NOMO-1 treated with DMSO at 0.1 percent for 48 hours (cell line): ENCODE results near the gene PSME2.

Experiments
- DNase-seq: peaks from one replicate; lab custom pipeline; 2025; ENCODE audit not compliant: unreplicated experiment; lab: John Stamatoyannopoulos, UW

The PSME2 gene

GRCh38 chr14:24179961-24180796 lies 33.8 kb upstream of the PSME2 start:
- DNase-seq, result no peak

- DNase-seq, result no peak
Observed at GRCh38 chr14:24179294-24179960, 33.0 kb upstream of the PSME2 start.

- no peak for DNase-seq
Observed at GRCh38 chr14:24178399-24179178, 32.2 kb upstream of the PSME2 start.

- no peak for DNase-seq
Observed at GRCh38 chr14:24177891-24178290, 31.5 kb upstream of the PSME2 start.

- no peak for DNase-seq
Observed at GRCh38 chr14:24177041-24177825, 30.8 kb upstream of the PSME2 start.

- DNase-seq, result no peak
Observed at GRCh38 chr14:24176599-24176998, 30.2 kb upstream of the PSME2 start.

GRCh38 chr14:24172871-24173281 lies 26.5 kb upstream of the PSME2 start:
- DNase-seq, result no peak

GRCh38 chr14:24172261-24172860 lies 26.0 kb upstream of the PSME2 start:
- DNase-seq, result no peak

- no peak for DNase-seq
Observed at GRCh38 chr14:24171422-24172260, 25.2 kb upstream of the PSME2 start, which contains the start of gene REC8. TSS of gene REC8 (plus strand) at chr14:24172080. CDS start at chr14:24172553, 473 bp downstream.

- DNase-seq, result no peak
Observed at GRCh38 chr14:24167469-24168114, 21.2 kb upstream of the PSME2 start.

GRCh38 chr14:24165785-24166184 lies 19.4 kb upstream of the PSME2 start:
- no peak for DNase-seq

GRCh38 chr14:24164518-24164991 lies 18.1 kb upstream of the PSME2 start:
- DNase-seq, result no peak

- DNase-seq, result no peak
Observed at GRCh38 chr14:24162093-24162492, 15.7 kb upstream of the PSME2 start.

GRCh38 chr14:24160850-24161804 lies 14.7 kb upstream of the PSME2 start, which contains the start of gene IRF9:
TSS of gene IRF9 (plus strand) at chr14:24161265. CDS start at chr14:24162145, 880 bp downstream.
- DNase-seq, result peak; percentile 98

- DNase-seq, result no peak
Observed at GRCh38 chr14:24160499-24160849, 14.1 kb upstream of the PSME2 start.

GRCh38 chr14:24159777-24160498 lies 13.5 kb upstream of the PSME2 start:
- no peak for DNase-seq

GRCh38 chr14:24157331-24157730 lies 10.9 kb upstream of the PSME2 start:
- no peak for DNase-seq
